Hepatocyte (in vitro differentiated cells): Measurements from ENCODE around the gene GDPD5. TPM values are rescaled to one million over a fixed set of nuclear protein-coding genes. Genes with fewer than 3 reads are reported as not detected.

Experiments used
- DNase-seq: peaks from one replicate; pipeline ENCODE4 v3.0.0-alpha.2; 2016; ENCODE audit warnings: low spot score
- H2AFZ ChIP-seq: fragments of 200-600 bp; sonication (generic); 2 replicates; pipeline ENCODE4 v1.6.0; 2016; ENCODE audit warnings: antibody characterized with exemption, mild to moderate bottlenecking
- H3K27ac ChIP-seq: fragments of 200-600 bp; sonication (generic); 2 replicates; pipeline ENCODE4 v1.5.1; 2016; ENCODE audit warnings: mild to moderate bottlenecking
- H3K27me3 ChIP-seq: fragments of 200-600 bp; sonication (generic); 2 replicates; pipeline ENCODE4 v1.6.1; 2016
- H3K36me3 ChIP-seq: fragments of 200-600 bp; sonication (generic); replicated peaks from 2 replicates; pipeline ENCODE4 v1.5.1; 2016; ENCODE audit warnings: low read depth; ENCODE audit not compliant: insufficient read depth
- H3K4me1 ChIP-seq: fragments of 200-600 bp; sonication (generic); 2 replicates; pipeline ENCODE4 v1.5.1; 2016; ENCODE audit warnings: mild to moderate bottlenecking, moderate library complexity; ENCODE audit not compliant: insufficient read depth
- H3K4me2 ChIP-seq: fragments of 200-600 bp; sonication (generic); 2 replicates; pipeline ENCODE4 v1.6.0; 2016
- H3K4me3 ChIP-seq: fragments of 200-600 bp; sonication (generic); 2 replicates; pipeline ENCODE4 v1.5.1; 2016; ENCODE audit warnings: mild to moderate bottlenecking
- H3K79me2 ChIP-seq: fragments of 200-600 bp; sonication (generic); 2 replicates; pipeline ENCODE4 v1.6.0; 2017; ENCODE audit warnings: mild to moderate bottlenecking
- H3K9me2 ChIP-seq: fragments of 200-600 bp; sonication (generic); replicated peaks from 2 replicates; pipeline ENCODE4 v1.6.0; 2017; ENCODE audit warnings: mild to moderate bottlenecking; ENCODE audit not compliant: insufficient read depth
- H3K9me3 ChIP-seq: fragments of 200-600 bp; sonication (generic); 2 replicates; pipeline ENCODE4 v1.5.1; 2016; ENCODE audit warnings: low read depth, mild to moderate bottlenecking
- H4K20me1 ChIP-seq: fragments of 200-600 bp; sonication (generic); 2 replicates; pipeline ENCODE4 v1.6.0; 2016; ENCODE audit warnings: mild to moderate bottlenecking; ENCODE audit not compliant: insufficient read depth, poor library complexity, severe bottlenecking
- EZH2 ChIP-seq: fragments of 200-600 bp; sonication (generic); IDR thresholded peaks from 2 replicates; pipeline ENCODE4 v1.6.1; 2016; ENCODE audit warnings: antibody characterized with exemption, mild to moderate bottlenecking, borderline replicate concordance
- EZH2phosphoT487 ChIP-seq: fragments of 200-600 bp; sonication (generic); IDR thresholded peaks from one replicate; pipeline ENCODE4 v1.6.1; 2018; ENCODE audit warnings: antibody characterized with exemption, mild to moderate bottlenecking, low read depth, moderate library complexity; ENCODE audit not compliant: unreplicated experiment, severe bottlenecking
- WGBS: methylation state at CpG from one replicate; pipeline ENCODE4 v1.1.6; 2016; ENCODE audit warnings: low lambda C conversion rate; ENCODE audit errors: missing lambda C conversion rate; 5-methylcytosine and 5-hydroxymethylcytosine counted together
- polyA plus RNA-seq: library from polyadenylated mRNA; unstranded; fragments of >200 nt; fragmentation: Nextera tagmentation; extraction: Ambion mirVana; gene quantifications from 2 replicates; pipeline ENCODE4 v1.2.1, GENCODE V29; 2016
- total RNA-seq: library from RNA; depleted of rRNA; stranded (reverse); fragments of >200 nt; gene quantifications from 2 replicates; pipeline ENCODE4 v1.2.3, GENCODE V29; 2014
- TF ChIP-seq, protein P1 (sequence below): fragments of 200-600 bp; sonication (generic); IDR thresholded peaks from 2 replicates; pipeline ENCODE4 v1.5.1; 2016; ENCODE audit warnings: antibody characterized with exemption, mild to moderate bottlenecking; ENCODE audit not compliant: poor library complexity

Gene GDPD5
- total and polyA plus RNA-seq, 2 experiments from 2014 or later: 5.2 to 8.9 TPM

GRCh38 chr11:75479597-75480145, 46.1 kb downstream of the GDPD5 start:
- H3K9me3 ChIP-seq: no peaks in the 10 kb centered on the region
- H3K27me3 ChIP-seq: no peaks in the 10 kb centered on the region
- H3K9me2 ChIP-seq: no peaks in the 10 kb centered on the region
- DNase-seq: no peak
- H2AFZ ChIP-seq: no peak overlapping the region
- no peak for TF ChIP-seq EZH2
- no peak for TF ChIP-seq EZH2phosphoT487
- TF ChIP-seq, protein P1, sequence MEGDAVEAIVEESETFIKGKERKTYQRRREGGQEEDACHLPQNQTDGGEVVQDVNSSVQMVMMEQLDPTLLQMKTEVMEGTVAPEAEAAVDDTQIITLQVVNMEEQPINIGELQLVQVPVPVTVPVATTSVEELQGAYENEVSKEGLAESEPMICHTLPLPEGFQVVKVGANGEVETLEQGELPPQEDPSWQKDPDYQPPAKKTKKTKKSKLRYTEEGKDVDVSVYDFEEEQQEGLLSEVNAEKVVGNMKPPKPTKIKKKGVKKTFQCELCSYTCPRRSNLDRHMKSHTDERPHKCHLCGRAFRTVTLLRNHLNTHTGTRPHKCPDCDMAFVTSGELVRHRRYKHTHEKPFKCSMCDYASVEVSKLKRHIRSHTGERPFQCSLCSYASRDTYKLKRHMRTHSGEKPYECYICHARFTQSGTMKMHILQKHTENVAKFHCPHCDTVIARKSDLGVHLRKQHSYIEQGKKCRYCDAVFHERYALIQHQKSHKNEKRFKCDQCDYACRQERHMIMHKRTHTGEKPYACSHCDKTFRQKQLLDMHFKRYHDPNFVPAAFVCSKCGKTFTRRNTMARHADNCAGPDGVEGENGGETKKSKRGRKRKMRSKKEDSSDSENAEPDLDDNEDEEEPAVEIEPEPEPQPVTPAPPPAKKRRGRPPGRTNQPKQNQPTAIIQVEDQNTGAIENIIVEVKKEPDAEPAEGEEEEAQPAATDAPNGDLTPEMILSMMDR: no peak
- H4K20me1 ChIP-seq: no peaks in the 10 kb centered on the region
- H3K79me2 ChIP-seq: no peaks in the 10 kb centered on the region
- no peaks in the 10 kb centered on the region for H3K36me3 ChIP-seq
- H3K4me2 ChIP-seq: no peak overlapping the region
- H3K27ac ChIP-seq: no peak overlapping the region
- H3K4me3 ChIP-seq: no peak overlapping the region
- 88% methylated on average over 4 of the region's 4 CpGs for WGBS
- no peaks in the 10 kb centered on the region for H3K4me1 ChIP-seq

GRCh38 chr11:75478783-75479596, 46.8 kb downstream of the GDPD5 start:
- 77% methylated on average over 5 of the region's 5 CpGs for WGBS
- H3K4me1 ChIP-seq: no peaks in the 10 kb centered on the region
- no peaks in the 10 kb centered on the region for H3K27me3 ChIP-seq
- no peaks in the 10 kb centered on the region for H3K9me2 ChIP-seq
- no peak overlapping the region for H3K4me3 ChIP-seq
- no peak overlapping the region for H2AFZ ChIP-seq
- no peaks in the 10 kb centered on the region for H3K36me3 ChIP-seq
- DNase-seq: no peak
- no peak overlapping the region for H3K27ac ChIP-seq
- TF ChIP-seq EZH2: no peak
- TF ChIP-seq, protein P1: no peak
- no peak for TF ChIP-seq EZH2phosphoT487
- no peaks in the 10 kb centered on the region for H3K9me3 ChIP-seq
- no peaks in the 10 kb centered on the region for H3K79me2 ChIP-seq
- no peaks in the 10 kb centered on the region for H4K20me1 ChIP-seq
- H3K4me2 ChIP-seq: no peak overlapping the region

- H3K4me2 ChIP-seq: no peak overlapping the region
- H3K9me2 ChIP-seq: no peaks in the 10 kb centered on the region
- no peaks in the 10 kb centered on the region for H3K9me3 ChIP-seq
- DNase-seq: no peak
- TF ChIP-seq EZH2 (no peak), EZH2phosphoT487 (no peak)
- TF ChIP-seq, protein P1: no peak
- no peaks in the 10 kb centered on the region for H3K36me3 ChIP-seq
- H3K4me3 ChIP-seq: no peak overlapping the region
- H3K27me3 ChIP-seq: no peaks in the 10 kb centered on the region
- WGBS: 95% methylated on average over 12 of the region's 12 CpGs
- H3K79me2 ChIP-seq: no peaks in the 10 kb centered on the region
- H3K4me1 ChIP-seq: no peaks in the 10 kb centered on the region
- no peak overlapping the region for H3K27ac ChIP-seq
- H2AFZ ChIP-seq: no peak overlapping the region
- H4K20me1 ChIP-seq: no peaks in the 10 kb centered on the region
Observed at GRCh38 chr11:75477614-75477935, 48.2 kb downstream of the GDPD5 start.
